HepG2 (cell line): ENCODE measurements around the gene ARHGEF10L. TPM values are rescaled to one million over a fixed set of nuclear protein-coding genes. Genes with fewer than 3 reads are reported as not detected.

Source experiments
- ATAC-seq: fragments of 200-7000 bp; cut with Tn5 transposase; 3 replicates; pipeline ENCODE4 v1.9.1; 2020; ENCODE audit warnings: mild to moderate bottlenecking, moderate library complexity
- BruUV-seq: library from RNA; stranded (reverse); fragments of 400-500 nt; replicated peaks from 2 replicates; lab custom pipeline; 2021; lab: Mats Ljungman, UMichigan
- CTCF ChIA-PET: fragments of 300-600 bp; formaldehyde crosslinking; extraction: SDS; loops from one replicate; lab custom pipeline; 2021; ENCODE audit warnings: low total read pairs, inconsistent platforms, low intra/inter-chr PET ratio; lab: Yijun Ruan, JAX
- POLR2A ChIA-PET: fragments of 350-600 bp; sonication (Branson Sonifier 250); formaldehyde crosslinking; loops from one replicate; lab custom pipeline; 2020; ENCODE audit warnings: antibody characterized with exemption, inconsistent platforms; lab: Yijun Ruan, JAX
- DNase-seq: peaks from one replicate; pipeline ENCODE4 v3.0.0-alpha.2; 2015; ENCODE audit warnings: low spot score
- FAIRE-seq: peaks from 3 replicates; lab custom pipeline; 2011; peaks lifted over from hg19 to GRCh38; lab: Jason Lieb, UNC
- H2AFZ ChIP-seq: one replicate; pipeline ENCODE4 v1.6.1; 2011; ENCODE audit warnings: low read length, inconsistent platforms
- H3K27ac ChIP-seq: fragments of 300-600 bp; 3 replicates; pipeline ENCODE4 v1.8.0; 2011; ENCODE audit warnings: mixed run types, mild to moderate bottlenecking, mixed read lengths, low read length, inconsistent platforms; ENCODE audit not compliant: insufficient read depth; ENCODE audit errors: extremely low read length
- H3K27me3 ChIP-seq, 2 experiments: fragments of 200-600 bp in 1 of 2; 2 replicates in 1 of 2; 3 replicates in 1 of 2; pipeline versions ENCODE4 v1.6.0 to v1.8.0; 2011; ENCODE audit warnings: low read length in 2 of 2, mild to moderate bottlenecking in 2 of 2, moderate library complexity in 2 of 2, inconsistent platforms in 1 of 2; ENCODE audit not compliant: insufficient read depth in 2 of 2, control insufficient read depth in 1 of 2
- H3K36me3 ChIP-seq, 2 experiments: fragments of 200-600 bp in 1 of 2; replicated peaks in 1 of 2; 2 replicates in 1 of 2; 3 replicates in 1 of 2; pipeline versions ENCODE4 v1.5.1 to v1.8.0; 2011; ENCODE audit warnings: low read length in 2 of 2, inconsistent platforms in 1 of 2; ENCODE audit not compliant: insufficient read depth in 2 of 2, control insufficient read depth in 1 of 2
- H3K4me1 ChIP-seq: 2 replicates; pipeline ENCODE4 v1.5.1; 2012; ENCODE audit warnings: low read length, inconsistent platforms; ENCODE audit not compliant: insufficient read depth
- H3K4me2 ChIP-seq: 2 replicates; pipeline ENCODE4 v1.6.0; 2011; ENCODE audit warnings: low read depth, low read length, inconsistent platforms
- H3K4me3 ChIP-seq, 3 experiments: fragments of 200-600 bp in 1 of 3; sonication (generic), shearing (Covaris generic) in 1 of 3; replicated peaks in 1 of 3; 2 replicates each; pipeline ENCODE4 v1.5.1; 2011 to 2016; ENCODE audit warnings: low read length in 3 of 3, inconsistent platforms in 2 of 3, low read depth in 2 of 3, mild to moderate bottlenecking in 2 of 3, control low read depth in 1 of 3, mixed read lengths in 1 of 3; ENCODE audit not compliant: insufficient read depth in 1 of 3
- H3K79me2 ChIP-seq: one replicate; pipeline ENCODE4 v1.6.1; 2011; ENCODE audit warnings: low read length, inconsistent platforms; ENCODE audit not compliant: insufficient read depth
- H3K9ac ChIP-seq: 2 replicates; pipeline ENCODE4 v1.6.0; 2011; ENCODE audit warnings: mild to moderate bottlenecking, low read depth, low read length, inconsistent platforms; ENCODE audit not compliant: insufficient read depth
- H3K9me3 ChIP-seq: 2 replicates; pipeline ENCODE4 v1.5.1; 2012; ENCODE audit warnings: mild to moderate bottlenecking, low read length
- H4K20me1 ChIP-seq: 2 replicates; pipeline ENCODE4 v1.6.0; 2011; ENCODE audit warnings: inconsistent platforms, mild to moderate bottlenecking, low read length, moderate library complexity; ENCODE audit not compliant: insufficient read depth
- MIXL1 ChIP-seq: IDR thresholded peaks from 2 replicates; pipeline ENCODE4 v1.6.1; 2016
- PHF8 ChIP-seq: sonication (generic); formaldehyde crosslinking; IDR thresholded peaks from 2 replicates; pipeline ENCODE4 v1.5.0; 2020; ENCODE audit warnings: missing genetic modification reagents
- RBFOX2 ChIP-seq: fragments of 200-400 bp; formaldehyde crosslinking; IDR thresholded peaks from 2 replicates; pipeline ENCODE4 v1.6.1; 2017; ENCODE audit warnings: low read depth, mild to moderate bottlenecking, low read length
- SATB2 ChIP-seq: sonication (generic); formaldehyde crosslinking; IDR thresholded peaks from 2 replicates; pipeline ENCODE4 v1.5.0; 2020; ENCODE audit warnings: missing genetic modification reagents
- ZBTB26 ChIP-seq: IDR thresholded peaks from 2 replicates; pipeline ENCODE4 v1.6.1; 2016; ENCODE audit warnings: missing compliant biosample characterization, missing genetic modification reagents, borderline replicate concordance
- ZFP1 ChIP-seq: IDR thresholded peaks from 2 replicates; pipeline ENCODE4 v1.6.1; 2016
- ZNF263 ChIP-seq: sonication (generic); formaldehyde crosslinking; IDR thresholded peaks from 2 replicates; pipeline ENCODE4 v1.4.0; 2020; ENCODE audit warnings: missing genetic modification reagents
- WGBS: methylation state at CpG from one replicate; pipeline ENCODE4 v1.1.6; 2017; ENCODE audit warnings: low lambda C conversion rate; 5-methylcytosine and 5-hydroxymethylcytosine counted together
- in situ Hi-C: cut with HindIII; loops from 2 replicates; pipeline ENCODE4 v1.10.0; 2017; ENCODE audit warnings: low pct_unique_long_range_greater_than_20kb; ENCODE audit not compliant: extremely low pct_ligation_motif_present
- intact Hi-C: fragments of 100-400 bp; cut with micrococcal nuclease; formaldehyde crosslinking; loops from one replicate; pipeline ENCODE4 v1.10.0; 2022; ENCODE audit not compliant: unreplicated experiment
- polyA plus RNA-seq, 8 experiments: library from polyadenylated mRNA; depleted of rRNA in 3 of 8; stranded (reverse) in 7 of 8; unstranded in 1 of 8; fragments of >200 nt; fragmentation: Illumina TruSeq in 4 of 8; extraction: Trizol in 4 of 8; gene quantifications; 2 replicates each; pipeline versions ENCODE4 v1.2.1 to v1.2.3, GENCODE V29; 2011 to 2016; ENCODE audit warnings: low read depth in 4 of 8, missing spikeins in 1 of 8, mixed read lengths in 1 of 8; ENCODE audit not compliant: insufficient read depth in 1 of 8
- total RNA-seq, 5 experiments: library from RNA; depleted of rRNA; stranded (reverse); fragments of >200 nt; fragmentation: Illumina TruSeq; extraction: Trizol; gene quantifications; 2 replicates each; pipeline ENCODE4 v1.2.3, GENCODE V29; 2016; ENCODE audit warnings: low read depth in 1 of 5
- TF ChIP-seq, protein P1 (sequence below): sonication (generic); formaldehyde crosslinking; IDR thresholded peaks from 2 replicates; pipeline ENCODE4 v1.8.1; 2023; ENCODE audit warnings: mild to moderate bottlenecking, missing genetic modification reagents
- TF ChIP-seq, protein P2 (sequence below): sonication (generic); formaldehyde crosslinking; IDR thresholded peaks from 2 replicates; pipeline ENCODE4 v1.4.0; 2020; ENCODE audit warnings: missing genetic modification reagents, mild to moderate bottlenecking, borderline replicate concordance
- TF ChIP-seq, protein P3 (sequence below): sonication (generic); formaldehyde crosslinking; IDR thresholded peaks from 2 replicates; pipeline ENCODE4 v1.5.1; 2020; ENCODE audit warnings: missing genetic modification reagents, mild to moderate bottlenecking, borderline replicate concordance

ARHGEF10L gene
- total and polyA plus RNA-seq, 2 of the 13 experiments (the other 11 are each of a cell fraction or from before 2014, with no cell fraction given), result 46.5 to 78.3 TPM

DNA sequence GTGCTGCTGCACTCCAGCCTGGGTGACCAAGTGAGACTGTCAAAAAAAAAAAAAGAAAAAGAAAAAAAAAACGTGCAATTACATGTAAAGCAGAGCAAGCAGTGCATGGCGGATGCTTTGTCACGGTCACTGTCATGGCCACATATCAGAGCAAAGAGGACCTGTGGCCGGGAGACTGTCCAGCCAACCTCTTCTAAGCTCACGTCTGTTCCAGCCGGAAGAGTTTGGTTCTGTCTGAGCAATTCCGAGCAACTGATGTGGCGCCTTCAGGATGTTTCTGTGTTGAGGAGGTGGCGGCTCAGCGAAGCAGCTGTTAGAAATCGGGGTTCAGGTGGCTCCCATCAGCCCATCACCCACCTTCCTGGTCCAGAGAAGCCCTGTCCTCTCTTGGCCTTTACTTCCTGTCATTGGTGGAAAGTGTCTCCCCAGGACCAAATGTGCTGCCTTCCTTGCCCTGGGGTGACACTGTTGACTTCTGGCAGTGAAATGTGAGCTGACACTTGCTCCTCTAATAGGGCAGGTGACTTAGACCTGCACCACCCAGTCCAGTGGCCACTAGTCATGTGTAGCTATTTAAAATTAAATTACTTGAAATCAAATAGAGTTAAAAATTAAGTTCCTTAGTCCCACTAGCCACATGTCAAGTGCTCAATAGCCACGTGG, 59.9 kb downstream of the ARHGEF10L start:
- no peak for ATAC-seq
- Histone ChIP-seq H2AFZ (no peak overlapping the region), H3K4me1 (peaks cover 27% of the 10 kb centered on the region), H3K79me2 (peaks cover 35% of the 10 kb centered on the region), H3K36me3 (peaks cover 35 to 83% of the 10 kb centered on the region in 2 experiments), H4K20me1 (peaks cover 10% of the 10 kb centered on the region; the same call in 1 of the 2 replicates), H3K9me3 (no peaks in the 10 kb centered on the region), H3K27ac (no peak overlapping the region), H3K4me2 (no peak overlapping the region), H3K27me3 (no peaks in the 10 kb centered on the region), H3K4me3 (no peak overlapping the region), H3K9ac (no peak overlapping the region)
- 93% methylated on average over 12 of the region's 12 CpGs for WGBS
- CTCF ChIA-PET, result no interaction called here
- intact Hi-C loops (no loop called here), in situ Hi-C loops (no loop called here)
- DNase-seq, result no peak
- TF ChIP-seq RBFOX2, result 0 out of 2 replicates have a peak, but pooled peaks have one; percentile 21
- TF ChIP-seq, protein P1, sequence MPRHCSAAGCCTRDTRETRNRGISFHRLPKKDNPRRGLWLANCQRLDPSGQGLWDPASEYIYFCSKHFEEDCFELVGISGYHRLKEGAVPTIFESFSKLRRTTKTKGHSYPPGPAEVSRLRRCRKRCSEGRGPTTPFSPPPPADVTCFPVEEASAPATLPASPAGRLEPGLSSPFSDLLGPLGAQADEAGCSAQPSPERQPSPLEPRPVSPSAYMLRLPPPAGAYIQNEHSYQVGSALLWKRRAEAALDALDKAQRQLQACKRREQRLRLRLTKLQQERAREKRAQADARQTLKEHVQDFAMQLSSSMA (CRISPR knock-in tag), result no peak
- no TSS peak for BruUV-seq
- POLR2A ChIA-PET, result interaction anchor here (1.1 to 1.5 kb wide), 2 partner anchors 12 to 19 kb away, joined by 3 to 4 read pairs; no protein-coding TSS in a partner anchor
- FAIRE-seq, result no peak

- Histone ChIP-seq H3K79me2 (peaks cover 32% of the 10 kb centered on the region), H3K27me3 (no peaks in the 10 kb centered on the region), H3K27ac (no peak overlapping the region), H3K4me2 (no peak overlapping the region), H3K4me3 (no peak overlapping the region), H3K9ac (no peak overlapping the region), H2AFZ (no peak overlapping the region), H3K4me1 (peaks cover 27% of the 10 kb centered on the region), H3K36me3 (peaks cover 38 to 84% of the 10 kb centered on the region in 2 experiments), H3K9me3 (no peaks in the 10 kb centered on the region), H4K20me1 (peaks cover 10% of the 10 kb centered on the region; the same call in 1 of the 2 replicates)
- intact Hi-C loops (no loop called here), in situ Hi-C loops (no loop called here)
- no peak for DNase-seq
- WGBS, result 98% methylated on average over 5 of the region's 5 CpGs
- CTCF ChIA-PET, result no interaction called here
- POLR2A ChIA-PET, result interaction anchor here (1.1 to 1.5 kb wide), 2 partner anchors 12 to 19 kb away, joined by 3 to 4 read pairs; no protein-coding TSS in a partner anchor
- ATAC-seq, result no peak
- no peak for FAIRE-seq
- no TSS peak for BruUV-seq
- TF ChIP-seq SATB2 (CRISPR knock-in tag) (no peak), PHF8 (no peak), ZNF263 (CRISPR knock-in tag) (0 out of 2 replicates have a peak, but pooled peaks have one; percentile 27), MIXL1 (CRISPR knock-in tag) (no peak), ZFP1 (CRISPR knock-in tag) (no peak), RBFOX2 (0 out of 2 replicates have a peak, but pooled peaks have one; percentile 3), ZBTB26 (CRISPR knock-in tag) (no peak)
- TF ChIP-seq, protein P2, sequence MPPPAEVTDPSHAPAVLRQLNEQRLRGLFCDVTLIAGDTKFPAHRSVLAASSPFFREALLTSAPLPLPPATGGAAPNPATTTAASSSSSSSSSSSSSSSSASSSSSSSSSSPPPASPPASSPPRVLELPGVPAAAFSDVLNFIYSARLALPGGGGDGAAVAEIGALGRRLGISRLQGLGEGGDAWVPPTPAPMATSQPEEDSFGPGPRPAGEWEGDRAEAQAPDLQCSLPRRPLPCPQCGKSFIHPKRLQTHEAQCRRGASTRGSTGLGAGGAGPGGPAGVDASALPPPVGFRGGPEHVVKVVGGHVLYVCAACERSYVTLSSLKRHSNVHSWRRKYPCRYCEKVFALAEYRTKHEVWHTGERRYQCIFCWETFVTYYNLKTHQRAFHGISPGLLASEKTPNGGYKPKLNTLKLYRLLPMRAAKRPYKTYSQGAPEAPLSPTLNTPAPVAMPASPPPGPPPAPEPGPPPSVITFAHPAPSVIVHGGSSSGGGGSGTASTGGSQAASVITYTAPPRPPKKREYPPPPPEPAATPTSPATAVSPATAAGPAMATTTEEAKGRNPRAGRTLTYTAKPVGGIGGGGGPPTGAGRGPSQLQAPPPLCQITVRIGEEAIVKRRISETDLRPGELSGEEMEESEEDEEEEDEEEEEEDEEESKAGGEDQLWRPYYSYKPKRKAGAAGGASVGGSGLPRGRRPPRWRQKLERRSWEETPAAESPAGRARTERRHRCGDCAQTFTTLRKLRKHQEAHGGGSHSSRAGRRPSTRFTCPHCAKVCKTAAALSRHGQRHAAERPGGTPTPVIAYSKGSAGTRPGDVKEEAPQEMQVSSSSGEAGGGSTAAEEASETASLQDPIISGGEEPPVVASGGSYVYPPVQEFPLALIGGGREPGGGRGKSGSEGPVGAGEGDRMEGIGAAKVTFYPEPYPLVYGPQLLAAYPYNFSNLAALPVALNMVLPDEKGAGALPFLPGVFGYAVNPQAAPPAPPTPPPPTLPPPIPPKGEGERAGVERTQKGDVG (CRISPR knock-in tag), result no peak
- TF ChIP-seq, protein P3, sequence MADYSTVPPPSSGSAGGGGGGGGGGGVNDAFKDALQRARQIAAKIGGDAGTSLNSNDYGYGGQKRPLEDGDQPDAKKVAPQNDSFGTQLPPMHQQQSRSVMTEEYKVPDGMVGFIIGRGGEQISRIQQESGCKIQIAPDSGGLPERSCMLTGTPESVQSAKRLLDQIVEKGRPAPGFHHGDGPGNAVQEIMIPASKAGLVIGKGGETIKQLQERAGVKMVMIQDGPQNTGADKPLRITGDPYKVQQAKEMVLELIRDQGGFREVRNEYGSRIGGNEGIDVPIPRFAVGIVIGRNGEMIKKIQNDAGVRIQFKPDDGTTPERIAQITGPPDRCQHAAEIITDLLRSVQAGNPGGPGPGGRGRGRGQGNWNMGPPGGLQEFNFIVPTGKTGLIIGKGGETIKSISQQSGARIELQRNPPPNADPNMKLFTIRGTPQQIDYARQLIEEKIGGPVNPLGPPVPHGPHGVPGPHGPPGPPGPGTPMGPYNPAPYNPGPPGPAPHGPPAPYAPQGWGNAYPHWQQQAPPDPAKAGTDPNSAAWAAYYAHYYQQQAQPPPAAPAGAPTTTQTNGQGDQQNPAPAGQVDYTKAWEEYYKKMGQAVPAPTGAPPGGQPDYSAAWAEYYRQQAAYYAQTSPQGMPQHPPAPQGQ (CRISPR knock-in tag), result no peak
These were observed 60.4 kb downstream of the ARHGEF10L start for GRCh38 chr1:17599954-17600300.
